Choroid plexus epithelial cell (primary cell): ENCODE results near the gene CHAMP1.
"Not testable (repeated sequence)": the region's sequence is repeated elsewhere in the genome, so short reads cannot be mapped to it uniquely, and the experiment has no call there.

Experiments used
- DNase-seq: peaks from one replicate; pipeline ENCODE4 v3.0.0-alpha.2; 2010; ENCODE audit warnings: low read depth
- H3K4me3 ChIP-seq: 2 replicates; pipeline ENCODE4 v1.5.1; 2011; ENCODE audit warnings: low read depth, mild to moderate bottlenecking, control low read depth, low read length, moderate library complexity
- TF ChIP-seq, protein P1 (sequence below): conservative IDR thresholded peaks from 2 replicates; pipeline ENCODE4 v1.5.1; 2011; ENCODE audit warnings: low read depth, mild to moderate bottlenecking, control low read depth, inconsistent platforms, low read length, moderate library complexity

The CHAMP1 gene

DNA sequence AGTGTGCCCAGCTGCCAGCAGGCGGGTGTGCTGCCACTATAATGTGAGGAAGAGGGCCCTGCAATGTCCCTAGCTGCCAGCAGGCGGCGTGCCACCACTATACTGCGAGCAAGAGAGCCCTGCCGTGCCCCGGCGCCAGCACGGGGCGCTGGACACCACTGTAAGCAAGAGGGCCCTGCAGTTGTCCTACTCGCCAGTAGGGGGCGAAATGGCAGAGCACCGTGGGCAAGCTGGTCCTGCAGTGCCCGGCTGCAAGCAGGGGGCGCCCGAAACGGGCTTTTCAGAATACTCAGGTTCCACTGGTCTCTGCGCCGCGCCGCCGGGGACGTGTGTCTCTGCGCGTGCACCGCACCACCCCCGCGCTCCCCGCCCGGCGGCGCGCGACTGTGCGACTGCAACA, 38.5 kb downstream of the CHAMP1 start:
- peak; percentile 24 for DNase-seq
- TF ChIP-seq, protein P1, sequence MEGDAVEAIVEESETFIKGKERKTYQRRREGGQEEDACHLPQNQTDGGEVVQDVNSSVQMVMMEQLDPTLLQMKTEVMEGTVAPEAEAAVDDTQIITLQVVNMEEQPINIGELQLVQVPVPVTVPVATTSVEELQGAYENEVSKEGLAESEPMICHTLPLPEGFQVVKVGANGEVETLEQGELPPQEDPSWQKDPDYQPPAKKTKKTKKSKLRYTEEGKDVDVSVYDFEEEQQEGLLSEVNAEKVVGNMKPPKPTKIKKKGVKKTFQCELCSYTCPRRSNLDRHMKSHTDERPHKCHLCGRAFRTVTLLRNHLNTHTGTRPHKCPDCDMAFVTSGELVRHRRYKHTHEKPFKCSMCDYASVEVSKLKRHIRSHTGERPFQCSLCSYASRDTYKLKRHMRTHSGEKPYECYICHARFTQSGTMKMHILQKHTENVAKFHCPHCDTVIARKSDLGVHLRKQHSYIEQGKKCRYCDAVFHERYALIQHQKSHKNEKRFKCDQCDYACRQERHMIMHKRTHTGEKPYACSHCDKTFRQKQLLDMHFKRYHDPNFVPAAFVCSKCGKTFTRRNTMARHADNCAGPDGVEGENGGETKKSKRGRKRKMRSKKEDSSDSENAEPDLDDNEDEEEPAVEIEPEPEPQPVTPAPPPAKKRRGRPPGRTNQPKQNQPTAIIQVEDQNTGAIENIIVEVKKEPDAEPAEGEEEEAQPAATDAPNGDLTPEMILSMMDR = peak; percentile 39
- H3K4me3 ChIP-seq = not testable (repeated sequence)

DNA sequence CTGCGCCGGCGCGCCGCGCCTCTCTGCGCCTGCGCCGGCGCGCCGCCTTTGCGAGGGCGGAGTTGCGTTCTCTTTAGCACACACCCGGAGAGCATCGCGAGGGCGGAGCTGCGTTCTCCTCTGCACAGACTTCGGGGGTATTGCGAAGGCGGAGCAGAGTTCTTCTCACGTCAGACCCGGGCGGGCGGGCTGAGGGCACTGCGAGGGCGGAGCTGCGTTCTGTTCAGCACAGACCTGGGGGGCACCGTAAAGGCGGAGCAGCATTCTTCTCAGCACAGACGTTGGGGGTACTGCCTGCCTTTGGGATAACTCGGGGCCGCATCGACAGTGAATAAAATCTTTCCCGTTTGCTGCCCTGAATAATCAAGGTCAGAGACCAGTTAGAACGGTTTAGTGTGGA, 39.1 kb downstream of the CHAMP1 start:
- not testable (repeated sequence) for DNase-seq, H3K4me3 ChIP-seq
